K562 (cell line): Measurements from ENCODE around the gene PLPP7. TPM values are rescaled to one million over a fixed set of nuclear protein-coding genes. Genes with fewer than 3 reads are reported as not detected.

ENCODE experiments used
- CHD4 ChIP-seq: fragments of 200-600 bp; sonication (generic); IDR thresholded peaks from 3 replicates; pipeline ENCODE4 v1.6.1; 2012; ENCODE audit warnings: low read depth, mild to moderate bottlenecking, mixed read lengths, low read length, inconsistent platforms; ENCODE audit not compliant: insufficient read depth, insufficient replicate concordance, poor library complexity, severe bottlenecking
- FOXP4 ChIP-seq: sonication (generic); formaldehyde crosslinking; IDR thresholded peaks from 2 replicates; pipeline ENCODE4 v1.8.0; 2022; ENCODE audit warnings: mild to moderate bottlenecking, missing genetic modification reagents, borderline replicate concordance
- GABPB2 ChIP-seq: fragments of 250-450 bp; sonication (Bioruptor Pico); conservative IDR thresholded peaks from 2 replicates; pipeline ENCODE4 v1.5.1; 2021; ENCODE audit warnings: mild to moderate bottlenecking
- HNRNPK ChIP-seq: fragments of 200-400 bp; formaldehyde crosslinking; IDR thresholded peaks from one replicate; pipeline ENCODE4 v1.6.1; 2018; ENCODE audit warnings: mild to moderate bottlenecking, low read depth, low read length; ENCODE audit not compliant: poor library complexity, severe bottlenecking
- HOXB6 ChIP-seq: fragments of 250-450 bp; sonication (Bioruptor Pico); IDR thresholded peaks from 2 replicates; pipeline ENCODE4 v1.5.1; 2022; ENCODE audit warnings: mild to moderate bottlenecking, borderline replicate concordance
- IRF2 ChIP-seq: sonication (generic); formaldehyde crosslinking; IDR thresholded peaks from 2 replicates; pipeline ENCODE4 v1.8.1; 2022; ENCODE audit warnings: mild to moderate bottlenecking, missing genetic modification reagents
- KAT8 ChIP-seq: fragments of 450-650 bp; IDR thresholded peaks from 2 replicates; pipeline ENCODE4 v1.6.1; 2016; ENCODE audit warnings: low read depth, mild to moderate bottlenecking
- MAFK ChIP-seq: IDR thresholded peaks from 2 replicates; pipeline ENCODE4 v1.6.1; 2011; ENCODE audit warnings: low read length, improper control_type of control experiment
- NFE2 ChIP-seq: IDR thresholded peaks from 2 replicates; pipeline ENCODE4 v1.6.1; 2014; ENCODE audit warnings: antibody characterized with exemption, low read depth
- NRF1 ChIP-seq, 2 experiments: fragments of 450-650 bp; IDR thresholded peaks in 1 of 2; conservative IDR thresholded peaks in 1 of 2; 2 replicates each; pipeline ENCODE4 v1.6.1; 2014; ENCODE audit warnings: mild to moderate bottlenecking in 2 of 2
- POLR2AphosphoS5 ChIP-seq: IDR thresholded peaks from 2 replicates; pipeline ENCODE4 v1.6.1; 2011; ENCODE audit warnings: mild to moderate bottlenecking, low read depth, low read length, moderate library complexity; ENCODE audit not compliant: control insufficient read depth, insufficient read depth
- SAFB ChIP-seq: fragments of 200-400 bp; formaldehyde crosslinking; IDR thresholded peaks from 2 replicates; pipeline ENCODE4 v1.6.1; 2017; ENCODE audit warnings: low read depth, low read length, borderline replicate concordance
- SMARCC2 ChIP-seq: fragments of 450-650 bp; IDR thresholded peaks from 2 replicates; pipeline ENCODE4 v1.6.1; 2017; ENCODE audit warnings: antibody characterized with exemption, moderate library complexity, mild to moderate bottlenecking, low read depth
- TCF3 ChIP-seq: sonication (generic); formaldehyde crosslinking; IDR thresholded peaks from 2 replicates; pipeline ENCODE4 v1.4.0; 2020; ENCODE audit warnings: mild to moderate bottlenecking, missing genetic modification reagents
- ZBTB7A ChIP-seq: IDR thresholded peaks from 2 replicates; pipeline ENCODE4 v1.6.1; 2011; ENCODE audit warnings: low read depth, mild to moderate bottlenecking, low read length, moderate library complexity, borderline replicate concordance; ENCODE audit not compliant: control insufficient read depth
- ZNF263 ChIP-seq: sonication (generic); formaldehyde crosslinking; IDR thresholded peaks from 2 replicates; pipeline ENCODE4 v1.8.0; 2022; ENCODE audit warnings: mild to moderate bottlenecking, missing genetic modification reagents, borderline replicate concordance
- ZNF277 ChIP-seq: fragments of 250-450 bp; sonication (Bioruptor Pico); IDR thresholded peaks from 2 replicates; pipeline ENCODE4 v1.8.0; 2022; ENCODE audit warnings: inconsistent platforms, mild to moderate bottlenecking, moderate library complexity, borderline replicate concordance
- ZNF507 ChIP-seq: conservative IDR thresholded peaks from 2 replicates; pipeline ENCODE4 v1.6.1; 2017; ENCODE audit warnings: missing genetic modification characterization, missing compliant biosample characterization
- ZNF764 ChIP-seq: fragments of 250-450 bp; sonication (Bioruptor Pico); IDR thresholded peaks from 2 replicates; pipeline ENCODE4 v1.4.0; 2020; ENCODE audit warnings: low read depth, mild to moderate bottlenecking, moderate library complexity
- polyA plus RNA-seq, 8 experiments: library from polyadenylated mRNA; depleted of rRNA in 4 of 8; stranded (reverse) in 5 of 8; unstranded in 3 of 8; fragments of >200 nt; fragmentation: Nextera tagmentation in 2 of 8; fragmentation: Illumina TruSeq in 1 of 8; extraction: Ambion mirVana in 2 of 8; extraction: Trizol in 1 of 8; gene quantifications; 2 replicates each; pipeline versions ENCODE4 v1.2.1 to v1.2.3, GENCODE V29; 2011 to 2014; ENCODE audit warnings: inconsistent platforms in 1 of 8, missing spikeins in 1 of 8
- total RNA-seq, 7 experiments: library from RNA; depleted of rRNA in 6 of 7; stranded (reverse); fragments of >200 nt in 6 of 7; fragmentation: Illumina TruSeq in 2 of 7; extraction: Trizol in 2 of 7; gene quantifications; 2 replicates each; pipeline versions ENCODE4 v1.2.1 to v1.2.3, GENCODE V29; 2011 to 2021; ENCODE audit warnings: low replicate concordance in 1 of 7
- TF ChIP-seq, protein P1 (sequence below): fragments of 250-450 bp; sonication (Bioruptor Pico); IDR thresholded peaks from 2 replicates; pipeline ENCODE4 v1.9.0; 2021; ENCODE audit warnings: mild to moderate bottlenecking
- TF ChIP-seq, protein P2 (sequence below), 2 experiments: IDR thresholded peaks; 2 replicates each; pipeline ENCODE4 v1.6.1; 2011; ENCODE audit warnings: borderline replicate concordance in 1 of 2, control low read depth in 1 of 2, low read depth in 1 of 2, low read length in 1 of 2, mild to moderate bottlenecking in 1 of 2, mixed read lengths in 1 of 2, moderate library complexity in 1 of 2; ENCODE audit not compliant: insufficient read depth in 1 of 2, insufficient read length in 1 of 2, poor library complexity in 1 of 2, severe bottlenecking in 1 of 2; ENCODE audit errors: extremely low read depth in 1 of 2

PLPP7 gene
- total and polyA plus RNA-seq, 9 of the 15 experiments (the other 6 are each of a cell fraction or from before 2014, with no cell fraction given): 0.09 to 0.93 (median 0.18) TPM; not detected in 4

DNA sequence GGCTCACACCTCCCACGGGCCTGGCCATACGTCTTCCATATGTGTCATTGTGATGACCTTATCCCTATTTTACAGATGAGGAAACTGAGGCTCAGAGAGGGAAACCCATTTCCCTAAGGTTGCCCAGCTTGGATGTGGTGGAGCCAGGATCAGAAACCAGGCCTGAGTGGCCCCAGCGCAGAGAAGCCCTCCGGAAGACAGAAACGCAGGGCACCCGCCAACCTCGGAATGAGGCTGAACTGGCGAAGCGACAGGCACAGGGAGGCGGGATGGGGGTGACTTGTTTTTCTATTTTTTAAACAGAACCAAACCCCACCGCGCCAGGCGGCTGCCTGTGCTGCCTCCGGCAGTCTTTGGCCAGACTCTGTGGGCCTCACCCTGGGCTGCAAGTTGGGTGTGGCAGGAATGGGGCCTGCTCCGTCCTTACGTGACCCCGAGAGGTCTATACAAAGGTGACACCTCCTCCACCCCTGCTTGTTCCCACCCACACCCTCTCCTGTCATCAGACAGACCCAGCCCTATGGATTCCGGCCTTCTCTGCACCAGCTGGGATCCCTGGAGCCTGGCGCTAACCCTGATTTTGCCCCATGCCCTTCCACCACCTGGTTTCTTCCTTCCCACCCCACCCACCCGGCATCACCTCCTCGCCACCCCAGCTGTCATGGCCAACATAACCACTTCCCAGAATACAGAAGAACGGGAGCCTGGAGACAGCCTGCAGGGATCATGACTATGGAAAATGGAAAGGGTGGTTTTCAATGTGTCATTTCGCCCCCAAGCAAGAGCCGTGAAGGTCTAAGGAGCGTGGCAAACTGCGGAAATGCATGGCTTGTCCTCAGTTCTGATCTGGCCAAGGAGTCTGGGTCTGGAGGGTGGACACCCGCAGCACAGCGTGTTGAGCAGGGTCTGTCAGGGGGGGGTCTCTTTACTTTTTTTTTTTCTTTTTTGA, 23.6 kb downstream of the PLPP7 start (continued):
- no peak for TF ChIP-seq GABPB2 (CRISPR knock-in tag)
- TF ChIP-seq KAT8: no peak
- TF ChIP-seq ZNF263 (CRISPR knock-in tag): no peak
- no peak for TF ChIP-seq FOXP4 (CRISPR knock-in tag)
- no peak for TF ChIP-seq ZNF277 (CRISPR knock-in tag)
- TF ChIP-seq IRF2: no peak
- peak; percentile 19; the same call in 1 of the 2 replicates for TF ChIP-seq ZBTB7A
- no peak for TF ChIP-seq HOXB6 (CRISPR knock-in tag)
- no peak for TF ChIP-seq ZNF507 (tag)
- no peak for TF ChIP-seq HNRNPK
- TF ChIP-seq, protein P1, sequence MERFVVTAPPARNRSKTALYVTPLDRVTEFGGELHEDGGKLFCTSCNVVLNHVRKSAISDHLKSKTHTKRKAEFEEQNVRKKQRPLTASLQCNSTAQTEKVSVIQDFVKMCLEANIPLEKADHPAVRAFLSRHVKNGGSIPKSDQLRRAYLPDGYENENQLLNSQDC (CRISPR knock-in tag): no peak
- TF ChIP-seq NFE2: no peak
- no peak for TF ChIP-seq POLR2AphosphoS5
- no peak for TF ChIP-seq ZNF764 (CRISPR knock-in tag)
- TF ChIP-seq SMARCC2: no peak
- TF ChIP-seq NRF1 (conservative IDR thresholded peaks at IDR 0.05 in 1 of 2, IDR thresholded peaks at IDR 0.05 in 1 of 2): no peak
- TF ChIP-seq SAFB: no peak
- no peak for TF ChIP-seq TCF3 (CRISPR knock-in tag)
- peak; percentile 34 for TF ChIP-seq CHD4
- TF ChIP-seq, protein P2, sequence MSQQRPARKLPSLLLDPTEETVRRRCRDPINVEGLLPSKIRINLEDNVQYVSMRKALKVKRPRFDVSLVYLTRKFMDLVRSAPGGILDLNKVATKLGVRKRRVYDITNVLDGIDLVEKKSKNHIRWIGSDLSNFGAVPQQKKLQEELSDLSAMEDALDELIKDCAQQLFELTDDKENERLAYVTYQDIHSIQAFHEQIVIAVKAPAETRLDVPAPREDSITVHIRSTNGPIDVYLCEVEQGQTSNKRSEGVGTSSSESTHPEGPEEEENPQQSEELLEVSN (IDR thresholded peaks at IDR 0.05; ENCODE audit: borderline replicate concordance in 1 of 2, extremely low read depth in 1 of 2, insufficient read depth in 1 of 2, insufficient read length in 1 of 2, low read depth in 1 of 2, low read length in 1 of 2, poor library complexity in 1 of 2, severe bottlenecking in 1 of 2): peak in 1 of 2 experiments; percentile 14
- TF ChIP-seq MAFK: no peak
